Spleen (tissue), 7 donors: Measurements from ENCODE around the gene USP6.

ENCODE experiments used
- POLR2A ChIP-seq, 3 donors: fragments of 450-650 bp; IDR thresholded peaks; one replicate each; pipeline ENCODE4 v1.5.1; 2017; ENCODE audit warnings: antibody characterized with exemption in 3 of 3, mild to moderate bottlenecking in 1 of 3
- POLR2AphosphoS5 ChIP-seq, 3 donors: sonication (generic); formaldehyde crosslinking; IDR thresholded peaks; one replicate each; pipeline ENCODE4 v1.5.1; 2017; ENCODE audit warnings: antibody characterized with exemption in 3 of 3
- TF ChIP-seq, protein P1 (sequence below), 11 experiments: fragments of 200-600 bp in 7 of 11; fragments of 450-650 bp in 4 of 11; sonication (generic) in 4 of 11; IDR thresholded peaks in 8 of 11; conservative IDR thresholded peaks in 3 of 11; 1 replicate in 7 of 11; 2 replicates in 4 of 11; pipeline versions ENCODE4 v1.4.0 to v1.8.0; 2016 to 2021; ENCODE audit warnings: antibody characterized with exemption in 11 of 11, inconsistent platforms in 4 of 11, mild to moderate bottlenecking in 1 of 11
- donor health status: DM: no; HTN: no; CAD: no; lungs with moderate emphysema.
- donor health status: DM: no; HTN: no; CAD: no.
- donor health status: DM: no; HTN: no; CAD: no.

DNA sequence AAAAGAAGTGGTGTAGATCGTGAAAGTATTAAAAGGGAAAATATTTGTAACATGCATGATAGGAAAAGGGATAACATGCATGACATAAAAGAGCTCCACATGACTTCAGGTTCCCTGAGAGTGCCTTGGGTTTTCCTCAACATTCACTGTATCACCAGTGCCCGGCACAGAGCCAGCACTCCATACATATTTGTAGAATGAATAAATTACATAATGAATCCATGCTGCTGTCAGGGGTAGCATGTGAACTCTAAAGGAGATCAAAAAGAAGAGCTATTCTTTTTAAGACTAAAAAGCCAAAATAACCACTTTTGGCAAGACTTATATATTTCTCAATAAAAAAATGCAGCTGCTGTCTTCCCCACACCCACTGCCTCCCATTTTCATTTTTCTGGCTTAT, 78.5 kb downstream of the USP6 start:
- TF ChIP-seq, protein P1, sequence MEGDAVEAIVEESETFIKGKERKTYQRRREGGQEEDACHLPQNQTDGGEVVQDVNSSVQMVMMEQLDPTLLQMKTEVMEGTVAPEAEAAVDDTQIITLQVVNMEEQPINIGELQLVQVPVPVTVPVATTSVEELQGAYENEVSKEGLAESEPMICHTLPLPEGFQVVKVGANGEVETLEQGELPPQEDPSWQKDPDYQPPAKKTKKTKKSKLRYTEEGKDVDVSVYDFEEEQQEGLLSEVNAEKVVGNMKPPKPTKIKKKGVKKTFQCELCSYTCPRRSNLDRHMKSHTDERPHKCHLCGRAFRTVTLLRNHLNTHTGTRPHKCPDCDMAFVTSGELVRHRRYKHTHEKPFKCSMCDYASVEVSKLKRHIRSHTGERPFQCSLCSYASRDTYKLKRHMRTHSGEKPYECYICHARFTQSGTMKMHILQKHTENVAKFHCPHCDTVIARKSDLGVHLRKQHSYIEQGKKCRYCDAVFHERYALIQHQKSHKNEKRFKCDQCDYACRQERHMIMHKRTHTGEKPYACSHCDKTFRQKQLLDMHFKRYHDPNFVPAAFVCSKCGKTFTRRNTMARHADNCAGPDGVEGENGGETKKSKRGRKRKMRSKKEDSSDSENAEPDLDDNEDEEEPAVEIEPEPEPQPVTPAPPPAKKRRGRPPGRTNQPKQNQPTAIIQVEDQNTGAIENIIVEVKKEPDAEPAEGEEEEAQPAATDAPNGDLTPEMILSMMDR (IDR thresholded peaks at IDR 0.05 in 8 of 11, conservative IDR thresholded peaks at IDR 0.05 in 3 of 11) = no peak
- TF ChIP-seq POLR2AphosphoS5 (IDR thresholded peaks at IDR 0.05) (no peak), POLR2A (IDR thresholded peaks at IDR 0.05) (no peak)
